HL-60/S4 treated with phorbol 12-myristate 13-acetate at 8.2 ng/mL for 4 days and 3 days (cell line): Measurements from ENCODE around the gene TCF4.
"Not testable (repeated sequence)": the region's sequence is repeated elsewhere in the genome, so short reads cannot be mapped to it uniquely, and the experiment has no call there.

Experiments
- in situ Hi-C: fragments of 300-500 bp; cut with MboI; formaldehyde crosslinking; loops from 2 replicates; pipeline ENCODE4 v1.15.0; 2022; ENCODE audit warnings: low sequenced_read_pairs

The TCF4 gene

GRCh38 chr18:55477860-55478581 is 110.0 kb downstream of the TCF4 start:
- in situ Hi-C loops, result no loop called here

- in situ Hi-C loops, result no loop called here
Measured at GRCh38 chr18:55477499-55477859, 110.5 kb downstream of the TCF4 start.

- in situ Hi-C loops, result no loop called here
Measured at GRCh38 chr18:55475916-55476315, 112.1 kb downstream of the TCF4 start.

- in situ Hi-C loops, result no loop called here
Measured at GRCh38 chr18:55475467-55475866, 112.5 kb downstream of the TCF4 start.

- in situ Hi-C loops, result no loop called here
Measured at GRCh38 chr18:55473560-55473959, 114.4 kb downstream of the TCF4 start.

- in situ Hi-C loops, result no loop called here
Measured at GRCh38 chr18:55473058-55473457, 114.9 kb downstream of the TCF4 start.

GRCh38 chr18:55470826-55471225 is 117.2 kb downstream of the TCF4 start:
- in situ Hi-C loops, result no loop called here

GRCh38 chr18:55469134-55469533 is 118.9 kb downstream of the TCF4 start:
- in situ Hi-C loops, result not testable (repeated sequence)

- in situ Hi-C loops, result no loop called here
Measured at GRCh38 chr18:55466789-55467188, 121.2 kb downstream of the TCF4 start.

- in situ Hi-C loops, result no loop called here
Measured at GRCh38 chr18:55465313-55465712, 122.7 kb downstream of the TCF4 start.

- in situ Hi-C loops, result no loop called here
Measured at GRCh38 chr18:55464581-55464980, 123.4 kb downstream of the TCF4 start.

GRCh38 chr18:55462652-55463051 is 125.3 kb downstream of the TCF4 start:
- in situ Hi-C loops, result no loop called here

- in situ Hi-C loops, result no loop called here
Measured at GRCh38 chr18:55461848-55462247, 126.1 kb downstream of the TCF4 start.

- in situ Hi-C loops, result no loop called here
Measured at GRCh38 chr18:55458456-55459203, 129.4 kb downstream of the TCF4 start.

GRCh38 chr18:55457028-55457427 is 131.0 kb downstream of the TCF4 start:
- in situ Hi-C loops, result no loop called here

GRCh38 chr18:55455938-55456337 is 132.1 kb downstream of the TCF4 start:
- in situ Hi-C loops, result no loop called here

- in situ Hi-C loops, result no loop called here
Measured at GRCh38 chr18:55453186-55453585, 134.8 kb downstream of the TCF4 start.

- in situ Hi-C loops, result no loop called here
Measured at GRCh38 chr18:55452123-55452611, 135.8 kb downstream of the TCF4 start.

- in situ Hi-C loops, result no loop called here
Measured at GRCh38 chr18:55449412-55450140, 138.4 kb downstream of the TCF4 start.

GRCh38 chr18:55448420-55448819 is 139.6 kb downstream of the TCF4 start:
- in situ Hi-C loops, result no loop called here

GRCh38 chr18:55447672-55448018 is 140.3 kb downstream of the TCF4 start:
- in situ Hi-C loops, result no loop called here
